Uterus (tissue), 4 donors: ENCODE measurements around the gene MINDY4. TPM values are rescaled to one million over a fixed set of nuclear protein-coding genes. Genes with fewer than 3 reads are reported as not detected.

Experiments used
- DNase-seq, 2 donors: peaks; one replicate each; pipeline ENCODE4 v3.0.0-alpha.2; 2019 to 2020
- H3K27ac ChIP-seq, 2 donors: fragments of 200-600 bp; sonication (generic); 1 replicate in 1 of 2; 2 replicates in 1 of 2; pipeline ENCODE4 v1.5.1; 2016 to 2018
- H3K27me3 ChIP-seq, 2 donors: fragments of 200-600 bp; sonication (generic); one replicate each; pipeline ENCODE4 v1.5.1; 2018 to 2019; ENCODE audit warnings: control low read depth in 1 of 2
- H3K36me3 ChIP-seq, 2 donors: fragments of 200-600 bp; sonication (generic); one replicate each; pipeline ENCODE4 v1.5.1; 2019; ENCODE audit warnings: control low read depth in 1 of 2
- H3K4me1 ChIP-seq, 2 donors: fragments of 200-600 bp; sonication (generic); one replicate each; pipeline ENCODE4 v1.5.1; 2018 to 2019; ENCODE audit warnings: control low read depth in 1 of 2
- H3K4me3 ChIP-seq, 2 donors: fragments of 200-600 bp; sonication (generic); 1 replicate in 1 of 2; 2 replicates in 1 of 2; pipeline ENCODE4 v1.5.1; 2018 to 2019; ENCODE audit warnings: mild to moderate bottlenecking in 1 of 2
- H3K9me3 ChIP-seq, 2 donors: fragments of 200-600 bp; sonication (generic); one replicate each; pipeline ENCODE4 v1.5.1; 2019; ENCODE audit warnings: control low read depth in 1 of 2
- POLR2A ChIP-seq, 2 donors: fragments of 450-650 bp; IDR thresholded peaks; one replicate each; pipeline ENCODE4 v1.6.1; 2016; ENCODE audit warnings: antibody characterized with exemption in 2 of 2, mild to moderate bottlenecking in 1 of 2, moderate library complexity in 1 of 2
- intact Hi-C: fragments of 100-400 bp; cut with DNase I; formaldehyde crosslinking; loops from one replicate; pipeline ENCODE4 v1.15.1; 2023; ENCODE audit warnings: low total_unique reads
- total RNA-seq, 4 donors: library from RNA; depleted of rRNA in 3 of 4; stranded (reverse); fragments of >200 nt in 3 of 4; gene quantifications; one replicate each; pipeline versions ENCODE4 v1.1.0 to v1.2.4, GENCODE V29; 2014 to 2023
- TF ChIP-seq, protein P1 (sequence below), 4 experiments: fragments of 200-600 bp in 2 of 4; fragments of 450-650 bp in 2 of 4; sonication (generic) in 2 of 4; IDR thresholded peaks; one replicate each; pipeline ENCODE4 v1.5.1; 2016 to 2019; ENCODE audit warnings: antibody characterized with exemption in 4 of 4, mild to moderate bottlenecking in 2 of 4, moderate library complexity in 1 of 4
- donor health status: DM: yes; HTN: yes; CAD: no.

The MINDY4 gene
- total RNA-seq, 4 donors from 2014 or later: 14.7 to 23.8 (median 16.9) TPM

DNA sequence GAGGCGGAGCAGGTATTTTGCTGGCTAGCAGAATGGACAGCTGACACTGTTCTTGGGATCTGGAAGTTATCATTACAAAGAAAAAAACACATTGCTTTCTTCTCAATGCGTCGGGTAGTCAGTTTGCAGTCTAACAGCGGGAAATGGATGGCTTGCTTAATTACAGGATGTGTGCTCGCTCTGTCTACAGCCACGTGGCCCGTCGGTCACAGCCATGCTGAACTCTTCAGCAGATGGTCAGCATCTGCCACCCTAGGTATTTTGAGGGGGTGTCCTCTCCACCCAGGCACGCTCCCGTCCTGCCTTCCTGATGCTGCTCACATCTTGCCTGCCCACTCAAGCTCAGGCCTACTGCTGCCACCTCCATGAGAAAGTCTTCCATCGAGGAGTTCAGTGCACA is 39.6 kb upstream of the MINDY4 start:
- intact Hi-C loops: no loop called here
- Histone ChIP-seq H3K4me3 (no peak overlapping the region), H3K27me3 (no peaks in the 10 kb centered on the region), H3K36me3 (no peaks in the 10 kb centered on the region), H3K27ac (no peak overlapping the region), H3K4me1 (no peaks in the 10 kb centered on the region), H3K9me3 (no peaks in the 10 kb centered on the region)
- no peak for DNase-seq
- TF ChIP-seq, protein P1, sequence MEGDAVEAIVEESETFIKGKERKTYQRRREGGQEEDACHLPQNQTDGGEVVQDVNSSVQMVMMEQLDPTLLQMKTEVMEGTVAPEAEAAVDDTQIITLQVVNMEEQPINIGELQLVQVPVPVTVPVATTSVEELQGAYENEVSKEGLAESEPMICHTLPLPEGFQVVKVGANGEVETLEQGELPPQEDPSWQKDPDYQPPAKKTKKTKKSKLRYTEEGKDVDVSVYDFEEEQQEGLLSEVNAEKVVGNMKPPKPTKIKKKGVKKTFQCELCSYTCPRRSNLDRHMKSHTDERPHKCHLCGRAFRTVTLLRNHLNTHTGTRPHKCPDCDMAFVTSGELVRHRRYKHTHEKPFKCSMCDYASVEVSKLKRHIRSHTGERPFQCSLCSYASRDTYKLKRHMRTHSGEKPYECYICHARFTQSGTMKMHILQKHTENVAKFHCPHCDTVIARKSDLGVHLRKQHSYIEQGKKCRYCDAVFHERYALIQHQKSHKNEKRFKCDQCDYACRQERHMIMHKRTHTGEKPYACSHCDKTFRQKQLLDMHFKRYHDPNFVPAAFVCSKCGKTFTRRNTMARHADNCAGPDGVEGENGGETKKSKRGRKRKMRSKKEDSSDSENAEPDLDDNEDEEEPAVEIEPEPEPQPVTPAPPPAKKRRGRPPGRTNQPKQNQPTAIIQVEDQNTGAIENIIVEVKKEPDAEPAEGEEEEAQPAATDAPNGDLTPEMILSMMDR (IDR thresholded peaks at IDR 0.05): no peak
- TF ChIP-seq POLR2A (IDR thresholded peaks at IDR 0.05): no peak

DNA sequence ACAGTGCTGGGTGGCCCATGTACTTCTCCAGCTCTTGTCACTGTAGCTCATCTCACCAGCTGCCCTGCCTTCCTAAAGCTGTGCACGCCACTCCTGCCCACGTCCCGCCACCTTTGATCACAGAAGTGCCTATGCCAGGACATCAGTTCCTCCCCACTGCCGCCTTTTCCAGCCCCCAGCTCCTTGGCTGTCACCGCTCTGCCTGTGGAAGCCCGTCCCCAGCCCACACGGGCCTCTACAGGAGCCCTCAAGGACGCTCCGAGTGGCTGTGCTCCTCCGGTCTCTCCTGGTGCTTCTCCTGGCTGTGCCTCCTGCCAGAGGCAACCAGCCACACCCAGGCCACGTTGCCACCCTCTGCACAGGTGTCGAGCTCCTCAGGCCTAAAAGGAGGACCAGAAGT is 38.6 kb upstream of the MINDY4 start:
- Histone ChIP-seq H3K36me3 (no peaks in the 10 kb centered on the region), H3K4me3 (no peak overlapping the region), H3K27me3 (no peaks in the 10 kb centered on the region), H3K4me1 (no peaks in the 10 kb centered on the region), H3K9me3 (no peaks in the 10 kb centered on the region), H3K27ac (no peak overlapping the region)
- intact Hi-C loops: no loop called here
- DNase-seq: no peak
- TF ChIP-seq POLR2A (IDR thresholded peaks at IDR 0.05): no peak
- TF ChIP-seq, protein P1 (IDR thresholded peaks at IDR 0.05): no peak

- H3K4me3 ChIP-seq: no peak overlapping the region
- H3K27me3 ChIP-seq: no peaks in the 10 kb centered on the region
- no peaks in the 10 kb centered on the region for H3K4me1 ChIP-seq
- no peak overlapping the region for H3K27ac ChIP-seq
- no peaks in the 10 kb centered on the region for H3K9me3 ChIP-seq
- TF ChIP-seq, protein P1 (IDR thresholded peaks at IDR 0.05): no peak
- no peak for TF ChIP-seq POLR2A (IDR thresholded peaks at IDR 0.05)
- intact Hi-C loops: no loop called here
- no peak for DNase-seq
- H3K36me3 ChIP-seq: no peaks in the 10 kb centered on the region
These were observed 38.0 kb upstream of the MINDY4 start for GRCh38 chr7:30733216-30733615.

DNA sequence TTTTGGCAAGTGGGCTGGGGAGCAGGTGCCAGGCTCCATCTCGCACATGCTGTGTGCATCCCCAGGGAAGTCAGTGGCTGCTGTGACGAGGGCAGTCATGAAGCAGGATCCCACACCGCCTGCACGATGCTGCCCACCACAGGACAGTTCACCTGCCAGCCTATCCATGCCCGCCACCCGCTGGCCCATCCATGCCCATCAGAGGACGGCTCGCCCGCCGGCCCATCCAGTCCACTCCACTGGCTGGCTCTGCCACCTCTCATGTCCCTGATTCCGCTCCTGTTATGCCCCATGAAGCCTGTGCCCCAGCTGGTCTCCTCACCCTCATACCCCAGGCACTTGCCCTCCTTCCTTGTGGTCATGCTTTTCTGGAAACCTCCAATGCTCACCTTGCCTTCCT is 37.5 kb upstream of the MINDY4 start:
- Histone ChIP-seq H3K27me3 (no peaks in the 10 kb centered on the region), H3K4me1 (no peaks in the 10 kb centered on the region), H3K4me3 (no peak overlapping the region), H3K36me3 (no peaks in the 10 kb centered on the region), H3K9me3 (no peaks in the 10 kb centered on the region), H3K27ac (no peak overlapping the region)
- intact Hi-C loops: no loop called here
- TF ChIP-seq, protein P1 (IDR thresholded peaks at IDR 0.05): no peak
- no peak for TF ChIP-seq POLR2A (IDR thresholded peaks at IDR 0.05)
- DNase-seq: no peak

DNA sequence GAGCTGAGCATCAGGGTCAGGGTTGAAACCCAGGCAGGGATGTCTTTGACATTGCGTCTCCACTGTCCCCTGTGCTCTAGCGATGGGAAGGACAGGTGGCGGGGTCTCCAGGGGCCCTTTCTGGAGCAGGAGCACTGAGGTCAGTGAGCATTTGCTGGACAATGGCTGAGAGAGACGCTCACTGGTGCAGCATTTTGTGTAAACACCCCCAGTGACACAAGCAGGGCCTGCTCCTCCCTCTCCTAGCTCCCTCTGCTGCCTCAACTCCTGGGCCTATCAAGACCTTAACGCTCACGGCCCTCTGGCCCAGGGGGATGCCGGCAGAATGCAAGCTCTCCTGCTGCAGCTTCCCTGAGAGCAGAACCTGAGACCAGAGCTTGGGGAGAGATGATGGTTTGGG is 36.7 kb upstream of the MINDY4 start:
- no peak for DNase-seq
- H3K36me3 ChIP-seq: no peaks in the 10 kb centered on the region
- H3K27me3 ChIP-seq: no peaks in the 10 kb centered on the region
- intact Hi-C loops: no loop called here
- H3K4me1 ChIP-seq: no peaks in the 10 kb centered on the region
- H3K27ac ChIP-seq: no peak overlapping the region
- no peak overlapping the region for H3K4me3 ChIP-seq
- TF ChIP-seq, protein P1 (IDR thresholded peaks at IDR 0.05): no peak
- no peak for TF ChIP-seq POLR2A (IDR thresholded peaks at IDR 0.05)
- H3K9me3 ChIP-seq: no peaks in the 10 kb centered on the region
